HepG2 (cell line): ENCODE data around the gene ARHGAP10. TPM values are rescaled to one million over a fixed set of nuclear protein-coding genes. Genes with fewer than 3 reads are reported as not detected.

ENCODE experiments used
- ATAC-seq: fragments of 200-7000 bp; cut with Tn5 transposase; 3 replicates; pipeline ENCODE4 v1.9.1; 2020; ENCODE audit warnings: mild to moderate bottlenecking, moderate library complexity
- BruUV-seq: library from RNA; stranded (reverse); fragments of 400-500 nt; replicated peaks from 2 replicates; lab custom pipeline; 2021; lab: Mats Ljungman, UMichigan
- CTCF ChIA-PET: fragments of 300-600 bp; formaldehyde crosslinking; extraction: SDS; loops from one replicate; lab custom pipeline; 2021; ENCODE audit warnings: low total read pairs, inconsistent platforms, low intra/inter-chr PET ratio; lab: Yijun Ruan, JAX
- POLR2A ChIA-PET: fragments of 350-600 bp; sonication (Branson Sonifier 250); formaldehyde crosslinking; loops from one replicate; lab custom pipeline; 2020; ENCODE audit warnings: antibody characterized with exemption, inconsistent platforms; lab: Yijun Ruan, JAX
- DNase-seq: peaks from one replicate; pipeline ENCODE4 v3.0.0-alpha.2; 2015; ENCODE audit warnings: low spot score
- FAIRE-seq: peaks from 3 replicates; lab custom pipeline; 2011; peaks lifted over from hg19 to GRCh38; lab: Jason Lieb, UNC
- H2AFZ ChIP-seq: one replicate; pipeline ENCODE4 v1.6.1; 2011; ENCODE audit warnings: low read length, inconsistent platforms
- H3K27ac ChIP-seq: fragments of 300-600 bp; 3 replicates; pipeline ENCODE4 v1.8.0; 2011; ENCODE audit warnings: mixed run types, mild to moderate bottlenecking, mixed read lengths, low read length, inconsistent platforms; ENCODE audit not compliant: insufficient read depth; ENCODE audit errors: extremely low read length
- H3K27me3 ChIP-seq, 2 experiments: fragments of 200-600 bp in 1 of 2; 2 replicates in 1 of 2; 3 replicates in 1 of 2; pipeline versions ENCODE4 v1.6.0 to v1.8.0; 2011; ENCODE audit warnings: low read length in 2 of 2, mild to moderate bottlenecking in 2 of 2, moderate library complexity in 2 of 2, inconsistent platforms in 1 of 2; ENCODE audit not compliant: insufficient read depth in 2 of 2, control insufficient read depth in 1 of 2
- H3K36me3 ChIP-seq, 2 experiments: fragments of 200-600 bp in 1 of 2; replicated peaks in 1 of 2; 2 replicates in 1 of 2; 3 replicates in 1 of 2; pipeline versions ENCODE4 v1.5.1 to v1.8.0; 2011; ENCODE audit warnings: low read length in 2 of 2, inconsistent platforms in 1 of 2; ENCODE audit not compliant: insufficient read depth in 2 of 2, control insufficient read depth in 1 of 2
- H3K4me1 ChIP-seq: 2 replicates; pipeline ENCODE4 v1.5.1; 2012; ENCODE audit warnings: low read length, inconsistent platforms; ENCODE audit not compliant: insufficient read depth
- H3K4me2 ChIP-seq: 2 replicates; pipeline ENCODE4 v1.6.0; 2011; ENCODE audit warnings: low read depth, low read length, inconsistent platforms
- H3K4me3 ChIP-seq, 3 experiments: fragments of 200-600 bp in 1 of 3; sonication (generic), shearing (Covaris generic) in 1 of 3; replicated peaks in 1 of 3; 2 replicates each; pipeline ENCODE4 v1.5.1; 2011 to 2016; ENCODE audit warnings: low read length in 3 of 3, inconsistent platforms in 2 of 3, low read depth in 2 of 3, mild to moderate bottlenecking in 2 of 3, control low read depth in 1 of 3, mixed read lengths in 1 of 3; ENCODE audit not compliant: insufficient read depth in 1 of 3
- H3K79me2 ChIP-seq: one replicate; pipeline ENCODE4 v1.6.1; 2011; ENCODE audit warnings: low read length, inconsistent platforms; ENCODE audit not compliant: insufficient read depth
- H3K9ac ChIP-seq: 2 replicates; pipeline ENCODE4 v1.6.0; 2011; ENCODE audit warnings: mild to moderate bottlenecking, low read depth, low read length, inconsistent platforms; ENCODE audit not compliant: insufficient read depth
- H3K9me3 ChIP-seq: 2 replicates; pipeline ENCODE4 v1.5.1; 2012; ENCODE audit warnings: mild to moderate bottlenecking, low read length
- H4K20me1 ChIP-seq: 2 replicates; pipeline ENCODE4 v1.6.0; 2011; ENCODE audit warnings: inconsistent platforms, mild to moderate bottlenecking, low read length, moderate library complexity; ENCODE audit not compliant: insufficient read depth
- ETV5 ChIP-seq: IDR thresholded peaks from 2 replicates; pipeline ENCODE4 v1.6.1; 2018; ENCODE audit warnings: missing biosample characterization, missing genetic modification reagents, inconsistent platforms, borderline replicate concordance
- HNRNPL ChIP-seq: fragments of 200-400 bp; formaldehyde crosslinking; IDR thresholded peaks from 2 replicates; pipeline ENCODE4 v1.6.1; 2017; ENCODE audit warnings: mild to moderate bottlenecking, low read depth, low read length
- ISL2 ChIP-seq: sonication (generic); formaldehyde crosslinking; IDR thresholded peaks from 2 replicates; pipeline ENCODE4 v1.5.0; 2020; ENCODE audit warnings: missing genetic modification reagents
- MAFK ChIP-seq, 2 experiments: IDR thresholded peaks in 1 of 2; conservative IDR thresholded peaks in 1 of 2; 2 replicates each; pipeline ENCODE4 v1.6.1; 2011; ENCODE audit warnings: improper control_type of control experiment in 2 of 2, low read length in 2 of 2
- SKI ChIP-seq: fragments of 450-650 bp; IDR thresholded peaks from one replicate; pipeline ENCODE4 v1.6.1; 2018; ENCODE audit warnings: mild to moderate bottlenecking; ENCODE audit not compliant: partially characterized antibody
- SOX6 ChIP-seq, 2 experiments: fragments of 450-650 bp in 1 of 2; sonication (generic) in 1 of 2; formaldehyde crosslinking in 1 of 2; IDR thresholded peaks; 2 replicates each; pipeline versions ENCODE4 v1.4.0 to v1.6.1; 2017 to 2020; ENCODE audit warnings: antibody characterized with exemption in 1 of 2, mild to moderate bottlenecking in 1 of 2, missing genetic modification reagents in 1 of 2
- ZKSCAN1 ChIP-seq: fragments of 150-350 bp; IDR thresholded peaks from 2 replicates; pipeline ENCODE4 v1.6.1; 2014; ENCODE audit warnings: low read length
- ZKSCAN5 ChIP-seq: sonication (generic); formaldehyde crosslinking; IDR thresholded peaks from 2 replicates; pipeline ENCODE4 v1.5.1; 2020; ENCODE audit warnings: mild to moderate bottlenecking, missing genetic modification reagents
- ZNF251 ChIP-seq: sonication (generic); formaldehyde crosslinking; IDR thresholded peaks from 2 replicates; pipeline ENCODE4 v1.9.0; 2021; ENCODE audit warnings: mild to moderate bottlenecking, missing genetic modification reagents
- ZNF761 ChIP-seq: sonication (generic); formaldehyde crosslinking; conservative IDR thresholded peaks from 2 replicates; pipeline ENCODE4 v1.4.0; 2020; ENCODE audit warnings: mild to moderate bottlenecking, missing genetic modification reagents
- ZNF772 ChIP-seq: sonication (generic); formaldehyde crosslinking; IDR thresholded peaks from 2 replicates; pipeline ENCODE4 v1.5.0; 2020; ENCODE audit warnings: mild to moderate bottlenecking, missing genetic modification reagents
- ZNF792 ChIP-seq: IDR thresholded peaks from 2 replicates; pipeline ENCODE4 v1.6.1; 2016
- WGBS: methylation state at CpG from one replicate; pipeline ENCODE4 v1.1.6; 2017; ENCODE audit warnings: low lambda C conversion rate; 5-methylcytosine and 5-hydroxymethylcytosine counted together
- in situ Hi-C: cut with HindIII; loops from 2 replicates; pipeline ENCODE4 v1.10.0; 2017; ENCODE audit warnings: low pct_unique_long_range_greater_than_20kb; ENCODE audit not compliant: extremely low pct_ligation_motif_present
- intact Hi-C: fragments of 100-400 bp; cut with micrococcal nuclease; formaldehyde crosslinking; loops from one replicate; pipeline ENCODE4 v1.10.0; 2022; ENCODE audit not compliant: unreplicated experiment
- polyA plus RNA-seq, 8 experiments: library from polyadenylated mRNA; depleted of rRNA in 3 of 8; stranded (reverse) in 7 of 8; unstranded in 1 of 8; fragments of >200 nt; fragmentation: Illumina TruSeq in 4 of 8; extraction: Trizol in 4 of 8; gene quantifications; 2 replicates each; pipeline versions ENCODE4 v1.2.1 to v1.2.3, GENCODE V29; 2011 to 2016; ENCODE audit warnings: low read depth in 4 of 8, missing spikeins in 1 of 8, mixed read lengths in 1 of 8; ENCODE audit not compliant: insufficient read depth in 1 of 8
- total RNA-seq, 5 experiments: library from RNA; depleted of rRNA; stranded (reverse); fragments of >200 nt; fragmentation: Illumina TruSeq; extraction: Trizol; gene quantifications; 2 replicates each; pipeline ENCODE4 v1.2.3, GENCODE V29; 2016; ENCODE audit warnings: low read depth in 1 of 5
- TF ChIP-seq, protein P1 (sequence below): sonication (generic); formaldehyde crosslinking; IDR thresholded peaks from 2 replicates; pipeline ENCODE4 v1.5.0; 2020; ENCODE audit warnings: missing genetic modification reagents, mild to moderate bottlenecking, borderline replicate concordance
- TF ChIP-seq, protein P2 (sequence below): sonication (generic); formaldehyde crosslinking; IDR thresholded peaks from 2 replicates; pipeline ENCODE4 v1.5.0; 2020; ENCODE audit warnings: missing genetic modification reagents
- TF ChIP-seq, protein P3 (sequence below): sonication (generic); formaldehyde crosslinking; IDR thresholded peaks from 2 replicates; pipeline ENCODE4 v1.4.0; 2020; ENCODE audit warnings: mild to moderate bottlenecking, missing genetic modification reagents, borderline replicate concordance

ARHGAP10 gene
- total and polyA plus RNA-seq, 2 of the 13 experiments (the other 11 are each of a cell fraction or from before 2014, with no cell fraction given) = 0.45 to 1.6 TPM

DNA sequence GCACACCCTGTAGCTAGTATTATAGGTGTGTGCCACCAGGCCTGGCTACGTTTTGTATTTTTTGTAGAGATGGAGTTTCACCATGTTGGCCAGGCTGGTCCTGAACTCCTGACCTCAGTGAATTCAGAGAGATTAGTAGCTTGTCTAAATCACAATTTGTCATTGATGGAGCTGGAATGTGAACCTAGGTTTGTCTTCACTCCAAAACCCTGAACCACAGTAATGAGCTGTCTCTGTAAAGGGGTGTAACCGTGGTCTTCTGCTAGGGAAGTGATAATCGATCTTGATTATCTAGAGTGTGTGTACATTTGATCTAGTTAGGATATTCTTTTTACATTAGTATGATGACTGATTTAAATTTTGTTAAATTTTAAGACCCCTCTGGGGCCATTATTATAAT, 8.3 kb downstream of the ARHGAP10 start:
- no peak overlapping the region for H3K27ac ChIP-seq
- H3K4me1 ChIP-seq = no peaks in the 10 kb centered on the region
- no peaks in the 10 kb centered on the region for H3K36me3 ChIP-seq
- ChIA-PET POLR2A (no interaction called here), CTCF (no interaction called here)
- ATAC-seq (no peak), FAIRE-seq (no peak), DNase-seq (no peak)
- in situ Hi-C loops = no loop called here
- no peak overlapping the region for H3K9ac ChIP-seq
- H3K4me3 ChIP-seq = no peak overlapping the region
- intact Hi-C loops = no loop called here
- 77% methylated on average over 3 of the region's 3 CpGs for WGBS
- no peaks in the 10 kb centered on the region for H3K9me3 ChIP-seq
- 0 out of 5 replicates have a peak, but pooled peaks cover 0 to 2% of the 10 kb centered on the region in 2 experiments for H3K27me3 ChIP-seq
- TF ChIP-seq SKI = no peak
- no peak for TF ChIP-seq ZNF761
- no peak for TF ChIP-seq ZNF792 (CRISPR knock-in tag)
- TF ChIP-seq ISL2 = no peak
- no peak for TF ChIP-seq ZKSCAN5
- no peak for TF ChIP-seq MAFK (conservative IDR thresholded peaks at IDR 0.05 in 1 of 2, IDR thresholded peaks at IDR 0.05 in 1 of 2; ENCODE audit: low read length in 2 of 2)
- TF ChIP-seq ZKSCAN1 = no peak
- TF ChIP-seq, protein P1, sequence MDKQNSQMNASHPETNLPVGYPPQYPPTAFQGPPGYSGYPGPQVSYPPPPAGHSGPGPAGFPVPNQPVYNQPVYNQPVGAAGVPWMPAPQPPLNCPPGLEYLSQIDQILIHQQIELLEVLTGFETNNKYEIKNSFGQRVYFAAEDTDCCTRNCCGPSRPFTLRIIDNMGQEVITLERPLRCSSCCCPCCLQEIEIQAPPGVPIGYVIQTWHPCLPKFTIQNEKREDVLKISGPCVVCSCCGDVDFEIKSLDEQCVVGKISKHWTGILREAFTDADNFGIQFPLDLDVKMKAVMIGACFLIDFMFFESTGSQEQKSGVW = no peak
- TF ChIP-seq, protein P2, sequence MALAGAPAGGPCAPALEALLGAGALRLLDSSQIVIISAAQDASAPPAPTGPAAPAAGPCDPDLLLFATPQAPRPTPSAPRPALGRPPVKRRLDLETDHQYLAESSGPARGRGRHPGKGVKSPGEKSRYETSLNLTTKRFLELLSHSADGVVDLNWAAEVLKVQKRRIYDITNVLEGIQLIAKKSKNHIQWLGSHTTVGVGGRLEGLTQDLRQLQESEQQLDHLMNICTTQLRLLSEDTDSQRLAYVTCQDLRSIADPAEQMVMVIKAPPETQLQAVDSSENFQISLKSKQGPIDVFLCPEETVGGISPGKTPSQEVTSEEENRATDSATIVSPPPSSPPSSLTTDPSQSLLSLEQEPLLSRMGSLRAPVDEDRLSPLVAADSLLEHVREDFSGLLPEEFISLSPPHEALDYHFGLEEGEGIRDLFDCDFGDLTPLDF (CRISPR knock-in tag) = no peak
- TF ChIP-seq, protein P3, sequence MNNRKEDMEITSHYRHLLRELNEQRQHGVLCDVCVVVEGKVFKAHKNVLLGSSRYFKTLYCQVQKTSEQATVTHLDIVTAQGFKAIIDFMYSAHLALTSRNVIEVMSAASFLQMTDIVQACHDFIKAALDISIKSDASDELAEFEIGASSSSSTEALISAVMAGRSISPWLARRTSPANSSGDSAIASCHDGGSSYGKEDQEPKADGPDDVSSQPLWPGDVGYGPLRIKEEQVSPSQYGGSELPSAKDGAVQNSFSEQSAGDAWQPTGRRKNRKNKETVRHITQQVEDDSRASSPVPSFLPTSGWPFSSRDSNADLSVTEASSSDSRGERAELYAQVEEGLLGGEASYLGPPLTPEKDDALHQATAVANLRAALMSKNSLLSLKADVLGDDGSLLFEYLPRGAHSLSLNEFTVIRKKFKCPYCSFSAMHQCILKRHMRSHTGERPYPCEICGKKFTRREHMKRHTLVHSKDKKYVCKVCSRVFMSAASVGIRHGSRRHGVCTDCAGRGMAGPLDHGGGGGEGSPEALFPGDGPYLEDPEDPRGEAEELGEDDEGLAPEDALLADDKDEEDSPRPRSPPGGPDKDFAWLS (CRISPR knock-in tag) = no peak
- no peak for TF ChIP-seq ZNF772 (CRISPR knock-in tag)
- TF ChIP-seq HNRNPL = no peak
- no peak for TF ChIP-seq SOX6 (IDR thresholded peaks at IDR 0.05)
- no peak for TF ChIP-seq SOX6 (CRISPR knock-in tag; IDR thresholded peaks at IDR 0.05)
- TF ChIP-seq ETV5 = no peak
- no peak for TF ChIP-seq ZNF251
- H4K20me1 ChIP-seq = no peaks in the 10 kb centered on the region
- no peak overlapping the region for H2AFZ ChIP-seq
- no peaks in the 10 kb centered on the region for H3K79me2 ChIP-seq
- H3K4me2 ChIP-seq = no peak overlapping the region
- no TSS peak for BruUV-seq
